Activated effector memory CD4-positive, alpha-beta T cell treated with anti-CD3 and anti-CD28 coated beads, Interleukin-2, amount 50 U/mL, for 16 hours (primary cell): ENCODE measurements around the gene FAM120B.

ENCODE experiments used
- DNase-seq: peaks from one replicate; pipeline ENCODE4 v3.0.0-alpha.2; 2020

FAM120B gene

DNA sequence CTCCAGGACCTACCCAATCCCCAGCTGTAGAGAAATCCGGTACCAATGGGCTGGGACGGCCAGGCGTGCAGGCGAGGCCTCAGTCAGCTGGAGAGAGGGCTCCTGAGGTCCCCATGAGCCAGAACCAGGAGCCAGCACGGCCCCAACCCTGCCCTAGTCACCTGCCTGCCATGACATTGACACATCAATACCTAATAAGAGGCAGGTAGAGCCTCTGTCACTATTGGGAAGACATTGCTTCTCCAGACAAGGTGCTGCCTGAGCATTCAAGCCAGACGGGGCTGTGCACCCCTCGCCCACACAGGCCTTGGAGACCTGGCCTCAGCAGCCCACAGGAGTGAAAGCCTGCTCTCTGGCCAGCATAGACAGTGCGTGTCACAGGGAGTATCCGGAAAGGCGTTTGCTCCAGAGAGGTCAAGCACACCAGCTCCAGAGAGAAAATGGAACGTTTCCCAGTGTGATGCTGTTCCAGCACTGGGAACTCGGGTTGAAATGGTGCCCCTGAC is 19.1 kb upstream of the FAM120B start:
- peak; percentile 41 for DNase-seq

DNA sequence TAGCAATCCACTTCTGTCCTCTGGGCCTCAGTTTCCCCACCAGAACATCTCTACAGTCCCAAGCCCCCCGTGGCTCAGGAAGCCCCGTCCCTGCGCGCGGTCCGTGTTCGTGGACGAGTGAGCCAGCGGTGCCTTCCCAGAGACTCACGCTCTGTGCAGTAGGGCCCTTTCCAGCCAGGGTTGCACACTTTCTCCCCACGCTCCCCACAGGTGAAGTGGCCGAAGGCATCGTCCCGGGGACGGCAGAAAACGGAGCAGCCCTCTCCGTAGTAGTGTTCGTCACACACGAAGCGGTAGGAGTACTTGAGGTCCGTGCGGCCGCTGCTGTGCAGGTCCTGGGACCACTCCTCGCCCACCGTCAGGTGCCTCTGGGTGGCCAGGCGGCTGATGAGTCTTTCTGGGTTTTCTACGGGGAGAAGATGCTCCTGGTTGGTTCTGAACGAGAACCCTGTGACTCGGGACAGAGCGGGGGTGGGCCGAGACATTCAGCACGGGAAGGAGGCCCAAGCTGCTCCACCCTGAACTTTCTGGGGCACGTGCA is 18.4 kb upstream of the FAM120B start:
- DNase-seq = no peak

DNA sequence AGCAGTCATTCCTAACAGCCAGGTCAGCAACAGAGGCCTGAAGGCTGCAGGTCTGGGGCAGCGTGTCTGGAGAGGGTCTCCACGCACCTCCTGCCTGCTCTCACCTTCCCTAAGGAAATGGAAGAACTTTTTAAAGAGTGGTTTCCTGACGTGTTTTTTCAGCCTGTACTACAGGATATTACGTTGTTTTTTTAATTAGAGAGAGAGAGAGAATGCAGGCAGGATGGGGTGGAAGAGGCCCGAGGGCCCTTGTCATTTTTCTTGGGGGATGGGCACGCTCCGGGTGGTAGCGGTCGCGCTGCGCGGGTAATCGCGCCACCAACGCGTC is 17.7 kb upstream of the FAM120B start:
- no peak for DNase-seq

DNA sequence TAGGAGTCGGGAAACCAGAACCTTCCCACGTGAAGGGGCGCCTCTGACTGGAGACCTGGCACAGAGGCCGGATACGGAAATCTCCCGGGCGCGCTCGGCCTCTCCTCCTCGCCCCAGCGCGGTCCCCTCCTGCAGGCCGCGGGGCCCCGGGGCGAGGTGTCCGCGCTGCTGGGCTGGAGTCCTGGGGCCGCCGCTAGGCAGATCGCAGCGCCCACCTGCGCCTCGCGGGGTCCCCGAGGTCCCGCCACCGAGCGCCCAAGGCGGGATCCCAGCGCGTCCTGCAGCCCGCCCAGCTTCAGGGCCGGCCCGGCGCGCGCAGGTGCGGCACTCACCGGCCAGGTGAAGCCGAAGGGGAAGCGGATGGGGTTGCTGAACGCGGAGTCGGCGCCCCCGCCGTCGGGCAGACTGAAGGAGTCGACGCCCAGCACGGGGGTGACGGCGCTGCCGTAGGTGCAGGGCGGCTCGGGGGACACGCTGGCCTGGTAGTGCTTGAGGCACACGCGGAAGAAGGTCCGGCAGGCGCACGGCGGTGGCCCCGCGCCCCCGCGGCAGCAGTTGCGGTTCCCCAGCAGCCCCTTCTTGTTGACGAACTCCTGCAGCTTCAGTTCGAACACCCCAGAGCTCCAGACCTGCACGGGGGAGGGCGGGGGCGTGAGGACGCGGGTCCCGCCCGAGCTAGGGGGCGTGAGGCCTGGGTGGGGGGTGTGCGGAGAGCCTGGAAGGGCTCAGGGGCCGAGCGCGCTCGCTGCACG is 17.2 kb upstream of the FAM120B start:
- DNase-seq = peak; percentile 70

DNA sequence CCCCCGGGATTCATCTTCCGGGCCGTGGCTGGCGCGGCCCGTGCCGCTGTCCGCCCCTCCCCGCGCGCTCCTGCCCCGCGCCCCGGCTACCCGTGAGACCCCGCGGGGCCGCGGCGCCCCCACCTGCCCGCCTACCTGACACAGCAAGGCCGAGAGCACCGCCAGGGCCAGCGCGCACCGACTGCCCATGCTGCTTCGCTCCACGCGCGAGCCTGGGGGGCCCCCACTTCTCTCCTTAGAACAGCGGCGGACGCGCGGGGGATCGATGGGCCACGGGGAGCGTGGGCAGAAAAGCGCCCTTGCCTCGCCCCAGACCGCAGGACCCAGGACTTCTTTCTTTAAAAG is 16.6 kb upstream of the FAM120B start:
- DNase-seq = peak; percentile 64

DNA sequence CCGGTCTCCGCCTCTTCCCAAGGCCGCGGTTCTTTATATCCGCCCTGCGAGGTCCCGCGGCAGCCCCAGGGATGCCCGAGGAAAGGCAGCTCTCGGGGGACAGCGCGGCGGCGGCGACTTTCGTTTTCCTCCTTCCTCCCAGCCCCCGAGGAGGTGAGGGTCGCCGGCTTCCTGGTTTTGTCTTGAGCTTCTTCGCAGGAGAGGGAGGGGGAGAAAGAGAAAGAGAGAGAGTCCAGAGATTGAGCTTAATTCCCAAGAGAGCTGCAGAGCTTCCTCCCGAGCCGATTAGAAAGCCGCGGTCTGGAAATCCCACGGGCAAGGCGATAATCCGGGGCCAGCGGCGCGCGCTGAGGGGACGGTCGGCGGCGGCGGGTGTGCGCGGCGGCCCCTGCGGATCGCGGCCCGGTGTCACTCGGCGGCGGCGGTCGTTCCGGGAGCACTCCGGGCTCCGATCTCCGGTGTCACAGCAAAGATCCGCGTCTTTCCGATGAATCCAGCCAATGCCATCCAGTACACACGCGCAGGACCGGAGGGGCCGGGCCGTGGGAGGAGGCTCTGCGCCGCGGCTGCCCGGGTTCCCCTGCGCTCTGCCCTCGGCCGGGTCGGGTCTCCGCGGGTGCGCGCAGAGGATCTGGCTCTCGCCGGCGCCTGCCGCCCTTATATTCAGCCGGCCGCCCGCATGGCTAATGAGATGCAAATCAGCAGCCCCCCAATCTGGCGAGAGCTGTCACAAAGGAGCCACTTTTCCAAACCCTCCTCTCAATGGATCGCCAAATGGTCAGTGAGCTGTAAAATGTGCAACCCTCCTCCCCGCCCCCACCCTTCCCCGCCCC is 16.0 kb upstream of the FAM120B start, which contains the start of gene DLL1:
TSS of gene DLL1 (minus strand) at position 783 of the 833 bp plus-strand sequence. CDS start 939 bp downstream, outside the sequence.
- peak; percentile 72 for DNase-seq

DNA sequence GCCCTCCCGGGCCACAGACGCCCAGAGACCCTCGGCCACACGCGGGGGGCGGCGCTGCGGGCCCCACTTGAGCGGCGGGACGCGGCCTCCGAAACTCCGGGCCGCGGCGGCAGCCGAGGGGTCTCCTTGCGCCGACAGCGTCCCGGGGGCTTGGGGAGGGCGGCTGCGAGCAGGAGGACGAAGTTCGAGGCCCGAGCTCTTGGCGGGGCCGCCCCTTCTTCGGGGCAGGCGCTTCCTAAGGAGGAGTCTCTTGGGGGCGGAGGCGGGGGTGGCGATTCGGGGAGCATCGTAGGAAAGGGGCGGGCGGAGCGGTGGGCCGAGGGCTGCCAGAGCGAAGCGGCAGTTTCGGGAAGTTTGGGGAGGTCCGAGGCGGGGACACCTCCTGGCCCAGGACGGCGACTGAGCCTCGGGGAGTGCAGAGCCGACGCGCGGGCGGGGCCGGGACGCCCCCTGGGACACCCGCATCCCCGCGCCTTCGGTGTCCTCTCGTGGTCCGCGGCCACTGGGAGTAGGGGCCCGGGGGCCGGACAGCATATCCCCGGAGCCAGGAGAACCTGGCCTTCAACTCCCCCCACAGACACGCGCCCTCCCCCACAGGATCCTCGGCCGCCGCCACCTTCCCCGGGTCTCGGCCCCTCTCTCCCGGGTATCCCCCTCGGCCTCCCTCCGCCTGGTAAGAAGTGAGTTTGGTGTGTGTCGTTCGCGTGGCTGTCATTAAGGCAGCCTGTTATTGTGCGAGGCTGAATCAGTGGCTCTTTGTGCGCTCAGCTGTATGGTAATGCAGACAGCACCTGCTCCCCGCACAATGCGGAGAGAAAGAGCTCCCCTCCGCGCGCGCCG is 15.1 kb upstream of the FAM120B start:
- DNase-seq = peak; percentile 76

DNA sequence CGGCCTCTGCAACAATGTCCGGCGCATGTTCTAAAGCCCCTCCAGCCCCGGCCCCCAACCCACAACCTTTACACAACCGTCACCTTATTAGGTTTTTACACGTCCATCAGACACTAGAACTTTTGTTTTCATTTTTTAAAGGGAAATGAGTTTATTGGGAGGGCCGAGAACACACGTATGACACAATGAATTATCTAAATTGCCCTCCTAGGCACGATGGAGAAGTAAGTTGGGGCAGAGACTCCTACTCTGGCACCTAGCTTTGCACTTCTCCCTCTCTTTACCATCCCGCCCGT is 14.5 kb upstream of the FAM120B start:
- no peak for DNase-seq

DNA sequence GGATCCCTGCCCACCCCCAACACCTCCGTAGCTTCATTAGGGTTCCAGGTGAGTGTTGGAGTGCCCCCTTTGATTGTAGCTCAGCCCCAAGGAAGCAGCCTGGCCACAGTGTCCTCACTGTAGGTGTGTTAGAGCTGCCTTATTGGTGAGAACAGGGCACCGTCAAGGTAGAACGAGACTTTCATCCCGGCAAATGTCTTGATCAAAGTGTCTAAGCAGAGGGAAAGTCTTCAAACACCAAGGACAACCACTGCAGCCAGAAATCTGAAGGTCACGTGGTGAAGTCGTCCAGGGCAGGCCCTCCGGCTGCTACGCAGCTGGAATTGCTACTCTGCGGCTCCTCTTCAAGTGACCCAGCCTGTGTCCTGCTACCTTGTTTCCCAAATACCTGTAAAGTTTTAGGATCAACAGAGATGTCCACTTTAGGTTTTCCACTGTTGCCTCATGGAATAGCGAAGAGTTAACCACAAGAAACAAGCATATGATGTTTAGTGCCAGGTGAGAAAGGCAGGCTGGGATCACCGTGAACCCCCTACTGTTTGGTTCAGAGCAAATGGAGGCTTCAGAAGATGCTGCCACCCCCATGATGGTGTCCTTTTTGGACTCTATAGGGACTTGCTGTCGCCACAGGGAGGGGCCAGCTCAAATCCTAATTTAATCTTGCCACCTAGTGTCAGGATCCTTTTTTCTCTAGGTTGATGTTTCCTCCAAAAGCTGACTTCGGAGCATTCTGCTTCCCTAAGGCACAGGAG is 14.0 kb upstream of the FAM120B start:
- DNase-seq = peak; percentile 64

DNA sequence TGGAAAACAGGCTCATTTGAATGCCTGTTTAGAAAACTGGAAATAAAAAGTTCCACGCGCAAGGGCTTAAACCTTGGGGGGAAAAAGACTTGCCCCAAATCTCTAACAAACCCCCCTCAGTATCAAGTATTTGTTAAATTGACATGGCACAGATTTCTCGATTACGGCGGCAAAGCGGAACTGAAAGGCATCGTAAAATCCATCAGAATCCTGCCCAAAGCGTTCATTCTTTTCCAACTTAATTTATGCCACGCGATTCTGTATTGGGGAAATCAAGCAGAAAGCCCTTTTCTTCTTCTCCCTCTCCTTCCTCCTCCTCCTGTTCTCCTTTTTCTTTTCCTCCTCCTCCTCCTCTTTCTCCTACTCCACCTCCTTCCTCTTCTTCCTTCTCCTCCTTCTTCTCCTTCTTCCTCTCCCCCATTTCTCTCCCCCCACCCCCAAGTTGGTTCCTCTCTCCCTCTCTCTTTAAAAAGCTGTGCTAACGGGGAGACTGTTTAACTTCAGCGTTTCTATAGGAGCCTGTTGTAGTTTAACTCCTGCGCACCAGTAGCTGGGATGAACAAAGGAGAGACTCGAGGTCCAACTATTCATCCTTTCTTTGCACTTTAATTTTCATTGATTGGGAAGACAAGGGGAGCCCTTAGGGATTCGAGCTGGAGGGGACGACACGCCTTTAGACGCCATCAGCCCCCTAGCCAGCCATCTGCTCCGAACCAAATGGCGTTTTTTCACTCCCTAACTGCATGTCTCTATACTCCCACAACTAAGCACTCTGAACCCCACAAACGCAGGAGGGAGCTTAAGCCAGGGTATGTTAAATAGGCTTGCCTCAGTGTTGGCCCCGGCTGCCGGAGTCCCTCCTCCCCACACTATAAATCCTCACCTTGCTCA is 13.0 kb upstream of the FAM120B start:
- DNase-seq = peak; percentile 59

DNA sequence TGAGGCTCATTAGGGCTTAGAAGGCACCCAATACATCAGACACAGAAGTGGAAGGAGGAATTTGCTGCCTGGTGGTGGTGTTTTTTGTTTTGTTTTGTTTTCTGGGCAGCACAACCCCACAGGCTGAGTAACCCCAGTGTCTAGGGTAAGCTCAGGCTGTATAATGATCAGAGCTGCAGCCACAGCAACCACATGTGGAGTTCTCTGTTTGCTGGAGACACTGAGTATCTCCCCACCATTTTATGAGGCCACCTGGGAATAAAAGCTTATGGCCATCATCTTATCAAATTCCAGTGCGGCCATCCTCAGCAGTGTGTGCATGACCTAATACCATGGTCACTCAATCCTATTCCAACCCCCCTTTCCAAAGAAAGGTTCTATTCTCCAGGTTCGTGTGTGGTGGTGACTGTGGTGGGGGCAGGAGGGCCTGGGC is 12.2 kb upstream of the FAM120B start:
- DNase-seq = no peak

DNA sequence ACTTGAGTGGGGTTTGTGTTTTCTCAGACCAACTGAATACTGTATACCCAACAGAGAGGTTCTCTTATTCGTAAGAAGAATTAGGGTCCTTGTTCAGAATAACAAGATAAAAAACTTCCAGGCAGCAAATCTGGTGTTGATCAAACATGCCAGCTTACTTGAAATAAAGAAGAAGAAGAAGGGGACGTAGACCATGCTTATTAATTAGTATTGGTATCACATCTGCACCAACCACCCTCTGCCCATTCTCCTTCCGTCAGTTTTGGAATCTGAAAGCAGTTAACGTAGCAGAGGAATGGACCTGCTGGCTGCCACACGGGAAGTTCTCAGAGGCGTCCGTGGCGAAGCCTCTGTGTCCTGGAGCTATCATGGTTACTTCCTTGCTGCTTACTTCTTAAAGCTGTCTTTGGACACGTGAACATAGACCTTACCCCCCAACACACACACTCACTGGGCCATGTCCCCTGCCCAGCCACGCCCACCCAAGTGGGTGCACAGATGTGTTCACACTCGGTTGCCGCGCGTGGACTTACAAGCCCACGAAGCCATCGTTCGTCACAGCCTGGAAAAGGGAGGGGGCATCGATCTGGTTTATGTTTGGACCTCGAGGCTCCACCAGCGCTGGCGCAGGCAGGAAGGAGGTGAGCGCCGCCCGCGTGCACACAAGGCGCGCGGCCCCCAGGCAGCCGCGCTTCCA is 11.6 kb upstream of the FAM120B start:
- peak; percentile 63 for DNase-seq

DNA sequence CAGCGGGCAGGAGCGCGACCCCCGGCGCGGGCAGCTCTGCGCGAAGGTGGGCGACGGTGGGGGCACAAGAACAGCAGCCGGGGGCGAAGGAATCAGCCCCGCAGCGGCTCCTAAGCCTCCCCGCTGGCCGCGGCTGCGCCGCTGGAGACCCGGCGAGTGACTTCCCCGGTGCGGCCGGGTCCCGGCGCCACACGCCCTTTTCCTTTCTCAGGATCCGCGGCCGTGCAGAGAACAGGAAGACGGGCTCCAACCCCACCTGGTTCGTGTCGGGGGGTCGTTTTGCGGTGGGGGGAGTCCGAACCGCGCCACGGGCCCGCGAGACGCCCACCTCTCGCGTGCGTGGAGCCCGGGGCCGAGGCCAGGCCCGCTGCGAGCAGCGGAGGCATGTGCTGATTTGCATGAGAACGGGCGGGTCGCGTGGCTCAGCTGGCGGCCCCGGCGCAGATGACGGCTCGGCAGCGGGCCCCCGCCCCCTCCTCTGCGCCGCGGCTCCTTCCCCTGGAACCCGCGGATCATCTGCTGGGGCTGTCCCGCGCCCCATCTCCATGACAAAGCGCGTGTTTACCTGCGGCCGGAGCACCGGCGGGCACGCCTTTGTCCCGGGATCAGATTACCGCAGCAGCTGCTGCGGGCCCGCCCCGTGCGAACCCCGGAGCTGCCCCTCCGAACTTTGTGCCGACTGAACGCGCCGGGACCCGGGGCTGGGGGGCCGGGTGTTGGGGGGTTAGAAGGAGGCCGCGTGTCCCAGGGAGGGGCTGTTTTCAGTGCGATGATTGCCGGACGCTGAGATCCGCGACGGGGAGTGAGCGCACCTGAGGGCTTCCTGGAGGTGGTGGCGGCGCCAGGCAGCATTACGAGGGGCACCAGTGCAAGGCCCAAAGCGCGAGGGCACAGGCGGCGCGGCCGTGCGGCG is 10.8 kb upstream of the FAM120B start:
- DNase-seq = peak; percentile 80

DNA sequence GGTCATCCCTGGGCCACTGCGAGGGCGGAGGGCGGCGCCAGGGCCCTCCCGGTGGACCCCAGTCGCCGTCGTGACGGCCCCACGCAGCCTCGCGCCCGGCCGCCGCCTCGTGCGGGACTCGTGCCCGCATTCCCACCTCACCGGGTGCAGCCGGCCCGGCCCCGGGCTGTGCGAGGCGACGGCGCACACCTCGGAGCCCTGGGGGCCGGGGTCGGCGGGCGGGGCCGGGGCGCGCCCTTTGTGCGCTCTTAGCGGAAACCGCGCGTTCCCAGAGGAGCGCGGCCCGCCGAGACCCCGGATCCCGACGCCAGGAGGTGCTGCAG is 10.2 kb upstream of the FAM120B start:
- DNase-seq = no peak

DNA sequence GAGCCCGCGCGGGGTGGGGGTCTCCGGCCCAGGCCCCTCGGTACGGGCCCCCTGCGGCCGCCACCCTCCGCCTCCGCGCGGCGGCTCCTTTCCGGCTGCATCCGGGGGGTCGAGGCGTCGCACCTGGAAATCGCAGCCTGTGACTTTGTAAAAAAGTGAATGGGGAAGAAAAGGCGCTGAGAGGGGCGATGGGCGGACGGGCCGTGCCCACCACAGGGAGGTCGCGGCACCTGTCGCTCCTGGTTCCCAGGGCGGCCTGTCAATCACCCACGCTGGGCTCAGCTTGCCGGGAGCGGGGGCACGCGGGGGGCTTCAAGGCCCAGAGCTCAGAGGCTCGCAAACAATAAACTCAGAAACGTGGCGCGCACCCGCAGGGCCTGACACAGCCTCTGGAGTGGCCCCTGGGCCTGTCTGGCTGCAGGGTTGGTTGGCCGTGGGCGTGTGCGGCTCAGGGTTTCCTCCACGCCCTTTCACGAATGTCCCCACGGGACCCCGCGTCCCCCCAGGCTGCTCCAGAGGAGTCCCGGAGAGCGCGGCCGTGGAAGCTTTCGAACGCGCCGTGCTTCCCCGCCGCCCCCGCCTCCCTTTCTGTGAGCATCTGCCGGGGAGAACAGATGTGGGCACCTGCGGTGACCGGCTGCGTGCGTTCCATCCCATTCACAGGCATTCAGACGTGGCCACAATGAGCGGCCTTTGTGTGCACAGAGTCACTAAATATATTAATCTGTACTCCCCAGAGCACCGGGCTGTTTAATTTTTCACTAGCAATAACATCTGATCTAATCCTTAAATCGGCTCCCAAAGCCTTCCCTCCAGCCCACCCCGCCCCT is 9.6 kb upstream of the FAM120B start:
- DNase-seq = peak; percentile 62

DNA sequence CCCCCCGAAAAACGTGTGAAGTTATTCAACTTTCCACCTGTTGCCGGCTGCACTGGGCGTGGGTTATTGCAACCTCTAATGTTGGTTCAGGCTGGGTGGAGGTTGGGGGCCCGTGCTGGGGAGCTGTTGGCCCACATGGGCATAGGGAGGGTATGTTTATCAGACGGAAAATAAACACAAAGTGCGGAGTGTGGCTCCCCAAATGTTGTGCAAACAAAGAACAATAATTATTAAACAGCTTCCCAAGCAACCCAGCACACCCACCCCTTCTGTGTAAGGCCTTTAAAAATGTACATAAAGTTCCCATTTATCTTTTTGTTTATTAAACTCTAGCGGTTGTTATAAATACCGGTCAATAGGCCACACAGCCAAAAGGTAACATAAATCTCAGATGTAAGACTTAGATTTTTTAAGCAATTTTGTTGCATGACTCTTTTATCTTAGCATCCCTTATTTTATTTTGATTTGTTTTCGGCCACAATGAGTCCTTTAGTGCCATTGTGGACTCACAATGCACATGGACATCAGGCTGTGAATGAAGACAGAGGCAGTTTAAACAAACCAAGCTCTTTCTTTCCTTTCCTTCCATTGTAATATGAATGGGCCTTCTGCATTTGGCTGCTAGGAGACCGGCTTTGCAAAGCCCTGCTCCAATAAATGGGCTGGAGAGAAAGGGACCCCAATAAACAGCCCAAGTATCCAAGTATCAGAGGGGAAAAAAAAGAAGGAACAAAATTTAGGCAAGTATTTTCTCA is 8.8 kb upstream of the FAM120B start:
- DNase-seq = no peak

DNA sequence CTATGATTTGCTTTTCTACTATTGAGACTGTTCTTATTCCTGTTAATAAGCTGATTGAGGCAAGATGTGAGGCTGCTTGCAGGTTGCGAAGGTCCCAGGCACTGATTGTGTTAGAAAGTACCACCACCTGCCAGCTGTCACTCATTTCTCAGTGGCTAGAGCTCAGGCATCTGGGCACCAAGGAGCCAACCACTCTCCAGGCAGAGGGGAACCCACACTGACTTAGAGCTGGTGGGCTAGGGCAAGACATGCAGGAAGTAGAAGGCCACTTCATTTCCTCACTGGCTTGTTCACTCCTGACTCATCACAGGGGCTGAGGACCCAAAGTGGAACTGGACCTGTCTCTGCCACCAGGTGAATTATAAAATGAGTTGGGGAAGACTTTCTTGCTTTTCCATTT is 7.9 kb upstream of the FAM120B start:
- DNase-seq = no peak

DNA sequence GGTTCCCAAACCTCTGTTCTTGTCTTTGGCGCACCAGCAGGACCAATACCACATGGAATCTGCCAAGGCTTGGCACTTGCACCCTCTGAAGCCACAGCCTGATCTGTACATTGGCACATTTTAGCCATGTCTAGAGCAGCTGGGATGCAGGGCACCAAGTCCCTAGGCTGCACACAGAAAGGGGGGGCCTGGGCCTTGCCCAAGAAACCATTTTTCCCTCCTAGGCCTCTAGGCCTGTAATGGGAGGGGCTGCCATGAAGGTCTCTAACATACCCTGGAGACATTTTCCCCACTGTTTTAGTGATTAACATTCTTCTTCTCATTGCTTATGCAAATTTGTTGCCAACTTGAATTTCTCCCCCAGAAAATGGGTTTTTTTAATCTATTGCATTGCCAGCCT is 5.4 kb upstream of the FAM120B start:
- DNase-seq = no peak
